DMS153 treated with DMSO at 0.1 percent for 48 hours (cell line): ENCODE data around the gene COL27A1.

Source experiments
- DNase-seq: peaks from one replicate; lab custom pipeline; 2025; ENCODE audit not compliant: unreplicated experiment; lab: John Stamatoyannopoulos, UW

Gene COL27A1

GRCh38 chr9:114221706-114222465 is 66.5 kb downstream of the COL27A1 start:
- no peak for DNase-seq

DNA sequence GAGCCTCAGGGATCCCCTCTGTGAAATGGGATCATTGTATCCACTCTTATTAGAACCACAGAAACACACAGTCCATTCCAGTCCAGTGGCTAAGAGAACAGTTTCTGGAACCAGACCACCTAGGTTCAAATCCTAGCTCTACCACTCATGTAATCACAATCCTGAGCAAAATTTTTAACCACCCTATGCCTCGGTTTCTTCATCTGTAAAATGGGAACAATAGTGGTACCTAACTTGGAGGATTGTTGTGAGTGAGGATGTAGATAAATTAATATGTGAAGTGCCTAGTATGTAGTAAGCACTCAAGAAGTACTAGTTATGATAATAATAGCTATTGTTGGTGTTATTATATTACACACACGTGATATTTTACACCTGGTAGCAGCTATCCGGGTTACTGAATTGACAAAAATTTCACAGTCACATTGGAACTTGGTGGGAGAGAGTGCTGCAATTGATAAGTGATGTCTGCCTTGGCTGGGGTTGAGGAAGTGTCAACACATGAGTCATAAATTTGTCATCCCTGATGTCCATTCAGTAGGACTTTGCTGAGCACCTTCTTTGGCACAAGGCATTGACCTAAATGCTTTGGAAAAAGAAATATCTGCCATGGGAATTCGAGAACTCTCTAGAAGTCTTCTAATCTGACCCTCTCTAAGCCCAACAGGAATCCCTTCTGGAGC is 68.4 kb downstream of the COL27A1 start:
- no peak for DNase-seq

DNA sequence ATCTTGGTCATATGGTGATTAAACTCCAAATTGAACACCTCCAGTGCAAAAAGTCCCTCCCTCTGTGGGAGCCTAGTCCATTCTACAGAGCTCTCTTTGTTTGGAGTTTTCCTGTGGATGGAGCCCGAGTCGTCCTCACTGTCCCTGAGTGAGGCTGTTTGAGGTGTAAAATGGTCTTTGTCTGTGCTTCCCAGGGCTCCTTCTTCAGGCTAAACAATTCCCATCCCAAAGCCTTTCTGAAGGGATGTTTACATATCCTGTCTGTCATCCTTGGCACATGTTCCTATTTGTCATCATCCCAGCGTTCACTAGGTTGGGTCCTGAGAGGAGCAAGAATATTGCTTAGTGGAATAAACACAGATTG is 68.9 kb downstream of the COL27A1 start:
- DNase-seq, result no peak

DNA sequence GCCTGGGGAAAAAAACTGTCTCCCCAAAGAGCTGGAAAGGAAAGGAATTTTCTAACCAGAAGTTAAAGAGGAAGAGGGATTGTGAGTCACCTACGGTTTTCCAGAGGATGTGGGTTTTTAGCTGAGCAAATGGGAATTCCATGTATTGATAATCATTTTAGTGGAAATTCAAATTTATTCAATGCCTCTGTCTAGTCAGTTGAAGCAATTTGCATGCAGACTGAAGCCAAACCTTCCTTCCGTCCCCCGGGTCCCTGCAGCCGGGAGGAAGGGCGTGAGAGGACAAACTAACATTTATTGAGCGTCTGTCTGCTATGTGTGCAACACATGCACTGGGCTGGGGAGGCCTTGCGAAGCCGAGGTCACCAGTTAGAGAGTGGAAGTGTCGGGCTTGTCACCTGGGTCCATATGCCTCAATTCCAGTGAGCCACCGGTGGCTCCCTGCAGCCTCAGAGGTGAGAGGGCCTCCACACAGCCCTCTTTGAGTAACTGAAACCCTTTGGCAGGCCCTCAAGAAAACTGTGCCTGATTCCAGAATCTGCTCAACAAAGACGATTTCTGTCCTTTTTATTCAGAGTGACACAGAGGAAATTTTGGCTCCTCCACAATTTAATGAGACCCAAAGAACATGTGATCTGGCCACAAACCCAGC is 70.3 kb downstream of the COL27A1 start:
- no peak for DNase-seq

DNA sequence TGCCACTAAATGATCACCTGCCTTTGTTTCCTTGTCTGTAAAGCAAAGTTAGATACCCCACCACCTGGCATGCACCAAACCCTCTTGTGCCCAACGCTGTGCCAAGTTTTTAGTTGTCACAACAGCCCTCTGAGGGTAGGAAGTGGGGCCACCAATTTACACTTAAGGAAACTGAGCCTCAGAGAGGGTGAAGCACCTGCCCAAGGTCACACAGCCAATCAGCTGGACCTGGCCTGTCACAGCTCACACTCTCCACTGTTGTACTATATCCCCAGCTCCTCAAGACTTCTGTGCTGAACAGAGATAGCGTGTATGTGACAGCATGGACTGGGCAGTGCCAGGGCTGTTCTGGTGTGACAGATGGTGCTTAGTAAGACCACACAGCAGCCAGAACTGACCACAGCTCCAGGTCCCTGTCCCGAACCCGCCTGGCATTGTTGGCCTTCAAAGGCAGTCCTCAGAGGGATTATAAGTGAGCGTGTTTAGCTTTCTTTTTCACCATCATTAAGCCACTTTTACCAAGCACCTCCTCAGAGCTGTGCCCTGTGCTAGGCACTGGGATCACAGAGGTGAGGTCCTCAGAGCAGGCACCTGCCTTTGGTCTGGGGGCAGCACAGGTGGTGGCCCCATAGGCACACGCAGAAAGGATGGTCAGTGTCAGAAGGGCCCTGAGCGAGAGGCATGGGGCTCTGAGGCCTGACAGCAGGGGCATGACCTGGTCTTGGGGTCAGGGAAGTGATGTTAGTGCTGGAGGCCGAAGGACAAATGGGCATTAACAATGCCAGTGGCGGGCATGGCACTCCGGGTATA is 71.1 kb downstream of the COL27A1 start:
- DNase-seq, result no peak

DNA sequence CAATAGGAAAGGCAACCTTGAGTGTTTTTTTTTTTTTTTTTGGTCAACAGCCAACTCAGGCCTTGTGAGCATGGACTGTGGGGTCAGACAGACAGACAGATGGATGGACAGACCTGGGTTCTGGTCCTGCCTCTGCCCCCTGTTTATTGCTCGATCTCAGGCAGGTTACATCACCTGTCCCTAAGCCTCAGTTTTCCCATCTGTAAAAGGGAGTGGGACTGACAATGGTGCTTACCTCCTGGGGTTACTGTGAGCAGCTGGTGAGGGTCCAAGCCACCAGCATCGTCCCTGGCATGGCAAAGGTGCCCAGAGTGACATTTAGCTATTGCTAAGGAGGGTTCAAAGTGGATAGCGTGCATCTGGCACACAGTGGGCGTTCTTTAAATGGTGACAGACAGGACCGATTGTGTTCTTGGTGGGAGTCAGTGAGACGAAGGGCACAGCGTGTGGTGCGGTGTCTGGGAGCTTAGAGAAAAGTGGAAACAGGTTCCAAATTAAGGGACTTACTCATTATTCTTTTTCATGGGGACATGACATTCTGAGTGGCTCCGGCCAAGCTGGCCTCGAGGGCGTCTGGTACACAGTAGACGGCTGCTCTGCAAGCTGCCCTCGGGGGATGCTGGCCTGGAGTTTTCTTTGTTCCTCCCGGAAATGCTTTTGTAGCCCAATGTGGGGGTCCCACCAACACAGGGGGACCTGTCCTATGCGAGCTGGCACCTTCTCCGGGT is 72.1 kb downstream of the COL27A1 start:
- no peak for DNase-seq

DNA sequence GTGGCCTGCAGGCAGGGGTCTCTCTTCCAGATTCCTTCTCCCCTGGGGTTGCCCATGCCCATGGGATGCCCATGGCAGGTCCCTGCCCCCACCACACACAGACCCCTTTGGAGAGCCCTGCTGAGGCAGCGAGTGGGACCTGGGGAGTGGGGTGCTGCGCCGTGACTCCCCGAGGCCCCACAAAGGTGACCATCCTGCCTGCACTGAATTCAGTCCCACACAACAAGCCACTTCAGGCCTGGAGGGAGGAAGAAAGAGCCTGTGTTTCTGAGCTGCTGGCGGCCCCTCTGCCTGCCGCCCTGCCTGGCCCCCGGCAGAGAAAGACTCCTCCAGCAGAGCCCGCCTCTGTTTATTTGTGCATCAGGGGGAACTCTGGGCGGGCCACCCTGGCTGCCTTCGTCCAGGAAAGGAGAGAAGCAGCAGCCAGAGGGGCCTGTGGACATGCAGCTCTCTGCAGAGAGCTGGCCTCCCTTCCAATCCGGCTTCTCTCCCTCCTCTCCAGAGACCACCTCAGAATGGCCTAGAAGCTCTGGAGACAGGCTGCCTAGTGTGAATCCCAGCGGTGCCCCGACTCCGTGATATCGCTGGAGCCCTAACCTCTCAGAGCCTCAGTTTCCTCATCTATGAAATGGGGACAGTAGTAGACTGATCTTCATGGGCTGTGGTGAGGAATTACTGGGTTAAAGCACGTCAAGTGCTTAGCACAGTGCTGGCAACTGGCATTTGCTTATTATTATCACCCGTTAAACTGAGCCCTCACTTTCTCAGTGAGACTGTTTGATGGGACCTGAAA is 72.9 kb downstream of the COL27A1 start:
- no peak for DNase-seq

- no peak for DNase-seq
Observed at GRCh38 chr9:114229295-114229694, 74.0 kb downstream of the COL27A1 start.

GRCh38 chr9:114230068-114230467 is 74.7 kb downstream of the COL27A1 start:
- DNase-seq, result no peak

GRCh38 chr9:114231273-114231672 is 75.9 kb downstream of the COL27A1 start:
- no peak for DNase-seq

GRCh38 chr9:114231719-114232449 is 76.5 kb downstream of the COL27A1 start:
- no peak for DNase-seq

- no peak for DNase-seq
Observed at GRCh38 chr9:114233491-114234185, 78.3 kb downstream of the COL27A1 start.

GRCh38 chr9:114235033-114235661 is 79.8 kb downstream of the COL27A1 start:
- DNase-seq, result no peak

GRCh38 chr9:114236391-114237138 is 81.2 kb downstream of the COL27A1 start:
- no peak for DNase-seq

- no peak for DNase-seq
Observed at GRCh38 chr9:114237247-114237646, 81.9 kb downstream of the COL27A1 start.

GRCh38 chr9:114237781-114238180 is 82.4 kb downstream of the COL27A1 start:
- no peak for DNase-seq

GRCh38 chr9:114238472-114238871 is 83.1 kb downstream of the COL27A1 start:
- DNase-seq, result no peak
